Activated T-cell treated with anti-CD3 and anti-CD28 coated beads, Interleukin-2, amount 50 U/mL, for 24 hours (primary cell): ENCODE results near the gene SLC30A1.

Experiments used
- DNase-seq: peaks from one replicate; pipeline ENCODE4 v3.0.0-alpha.2; 2020
- H3K27ac Mint-ChIP-seq: 2 replicates; pipeline ENCODE4 v1.8.0; 2020; ENCODE audit warnings: mild to moderate bottlenecking, mixed read lengths
- H3K27me3 Mint-ChIP-seq: 2 replicates; pipeline ENCODE4 v1.8.0; 2020; ENCODE audit warnings: mixed read lengths
- H3K36me3 Mint-ChIP-seq: 2 replicates; pipeline ENCODE4 v1.8.0; 2020; ENCODE audit warnings: low read depth, mixed read lengths
- H3K4me1 Mint-ChIP-seq: 2 replicates; pipeline ENCODE4 v1.8.0; 2020; ENCODE audit warnings: low read depth, mixed read lengths
- H3K4me3 Mint-ChIP-seq: 2 replicates; pipeline ENCODE4 v1.8.0; 2020; ENCODE audit warnings: mild to moderate bottlenecking, moderate library complexity, mixed read lengths
- H3K9me3 Mint-ChIP-seq: 2 replicates; pipeline ENCODE4 v1.8.0; 2020; ENCODE audit warnings: mixed read lengths

SLC30A1 gene

DNA sequence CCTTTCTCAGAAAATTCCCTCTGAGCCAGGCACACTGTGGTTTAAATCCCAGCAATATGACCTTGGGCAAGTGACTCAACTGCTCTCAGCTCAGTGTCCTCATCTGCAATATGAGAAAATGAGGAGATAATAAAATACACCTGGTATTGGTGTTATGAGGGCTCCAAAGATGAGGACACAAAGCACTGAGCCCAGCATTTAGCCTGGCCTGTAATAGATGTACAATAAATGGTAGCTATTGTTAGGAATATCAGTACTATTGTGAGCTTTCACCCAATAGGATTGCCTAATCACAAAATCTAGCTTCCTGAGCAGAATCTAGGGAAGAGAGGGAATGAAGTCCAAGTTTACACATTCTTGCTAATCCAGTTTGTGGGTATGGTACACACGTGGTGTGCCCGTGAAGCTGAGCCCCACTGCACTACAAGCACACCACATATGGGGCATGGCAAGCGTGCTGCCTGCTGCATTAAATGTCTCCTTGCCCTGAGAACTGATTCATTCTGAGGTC, 24.3 kb upstream of the SLC30A1 start:
- H3K4me1 Mint-ChIP-seq = peaks cover 21% of the 10 kb centered on the region
- H3K9me3 Mint-ChIP-seq = no peaks in the 10 kb centered on the region
- H3K36me3 Mint-ChIP-seq = no peaks in the 10 kb centered on the region
- DNase-seq = no peak
- H3K27ac Mint-ChIP-seq = no peak overlapping the region
- H3K4me3 Mint-ChIP-seq = no peak overlapping the region
- H3K27me3 Mint-ChIP-seq = no peaks in the 10 kb centered on the region

- no peak overlapping the region for H3K27ac Mint-ChIP-seq
- H3K4me3 Mint-ChIP-seq = no peak overlapping the region
- H3K27me3 Mint-ChIP-seq = no peaks in the 10 kb centered on the region
- DNase-seq = no peak
- H3K36me3 Mint-ChIP-seq = no peaks in the 10 kb centered on the region
- H3K4me1 Mint-ChIP-seq = peaks cover 23% of the 10 kb centered on the region
- H3K9me3 Mint-ChIP-seq = no peaks in the 10 kb centered on the region
These were observed 23.2 kb upstream of the SLC30A1 start for GRCh38 chr1:211601982-211602670.

- Mint-ChIP-seq H3K4me1 (peaks cover 13% of the 10 kb centered on the region), H3K9me3 (no peaks in the 10 kb centered on the region), H3K27me3 (no peaks in the 10 kb centered on the region), H3K27ac (no peak overlapping the region), H3K4me3 (no peak overlapping the region), H3K36me3 (no peaks in the 10 kb centered on the region)
- no peak for DNase-seq
These were observed 22.2 kb upstream of the SLC30A1 start for GRCh38 chr1:211601159-211601558.

DNA sequence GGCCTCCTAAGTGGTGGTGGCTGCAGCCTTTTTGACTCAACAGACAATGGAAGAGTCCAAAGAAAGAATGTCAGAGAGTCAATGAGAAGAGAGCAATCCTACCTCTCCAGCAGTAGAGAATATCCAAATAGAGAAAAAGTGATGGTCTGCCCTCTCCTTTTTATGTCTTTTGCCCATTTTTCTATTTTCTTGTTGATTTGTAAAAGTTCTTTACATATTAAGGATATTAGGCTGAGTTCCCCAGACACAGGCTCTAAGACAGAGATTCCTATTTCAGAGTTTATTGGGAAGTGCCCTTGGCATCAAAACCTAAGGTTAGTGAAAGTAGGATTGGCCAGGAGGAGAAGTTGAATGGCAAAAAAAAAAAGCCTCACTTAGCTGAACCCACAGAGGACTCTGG, 20.3 kb upstream of the SLC30A1 start:
- no peak for DNase-seq
- Mint-ChIP-seq H3K9me3 (no peaks in the 10 kb centered on the region), H3K4me1 (peaks cover 7% of the 10 kb centered on the region), H3K27me3 (no peaks in the 10 kb centered on the region), H3K36me3 (no peaks in the 10 kb centered on the region), H3K27ac (no peak overlapping the region), H3K4me3 (no peak overlapping the region)

DNA sequence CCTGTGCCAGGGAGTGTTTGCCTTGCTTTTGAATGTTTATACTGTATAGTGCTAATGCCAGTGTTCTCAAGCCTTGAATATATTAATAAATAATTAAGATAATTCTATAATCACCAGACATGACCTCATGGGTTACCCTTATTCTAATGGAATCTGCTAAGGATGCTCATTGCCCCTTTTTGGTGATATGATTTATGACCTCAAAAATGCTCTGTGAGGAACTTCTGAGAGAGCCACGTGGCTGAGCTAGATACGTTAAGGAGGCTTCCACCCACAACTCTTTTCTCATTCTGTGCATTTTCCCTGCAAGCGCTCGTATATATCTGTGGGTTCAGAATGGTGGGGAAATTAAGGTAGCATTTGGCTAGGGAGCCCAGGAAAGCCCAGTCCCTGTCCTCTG, 19.6 kb upstream of the SLC30A1 start:
- Mint-ChIP-seq H3K36me3 (no peaks in the 10 kb centered on the region), H3K27me3 (no peaks in the 10 kb centered on the region), H3K27ac (no peak overlapping the region), H3K9me3 (no peaks in the 10 kb centered on the region), H3K4me3 (no peak overlapping the region), H3K4me1 (peaks cover 7% of the 10 kb centered on the region)
- DNase-seq = no peak

- H3K36me3 Mint-ChIP-seq = no peaks in the 10 kb centered on the region
- peaks cover 4% of the 10 kb centered on the region for H3K27me3 Mint-ChIP-seq
- H3K4me3 Mint-ChIP-seq = no peak overlapping the region
- no peak overlapping the region for H3K27ac Mint-ChIP-seq
- no peak for DNase-seq
- H3K9me3 Mint-ChIP-seq = no peaks in the 10 kb centered on the region
- peaks cover 9% of the 10 kb centered on the region for H3K4me1 Mint-ChIP-seq
These were observed 17.6 kb upstream of the SLC30A1 start for GRCh38 chr1:211596418-211597181.

DNA sequence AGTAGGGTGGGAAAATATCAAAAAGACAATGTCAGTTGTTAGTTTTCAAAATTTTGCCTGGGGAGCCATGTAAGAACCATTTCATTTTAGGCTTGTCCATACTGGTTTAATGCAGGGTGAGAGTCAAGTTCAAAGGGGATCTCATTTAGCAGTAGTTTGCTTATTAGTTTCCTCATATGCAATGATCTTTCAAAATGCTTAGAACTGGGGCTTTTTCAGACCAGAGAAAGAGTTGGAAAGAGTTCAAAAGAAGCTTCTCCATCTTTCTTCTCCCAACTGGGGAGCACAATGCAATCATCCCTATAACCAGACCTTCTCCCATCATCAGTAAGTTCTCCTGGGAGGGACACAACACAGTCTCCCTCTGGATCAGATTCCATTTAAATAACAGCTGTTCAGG, 16.5 kb upstream of the SLC30A1 start:
- H3K9me3 Mint-ChIP-seq = no peaks in the 10 kb centered on the region
- no peak overlapping the region for H3K27ac Mint-ChIP-seq
- H3K36me3 Mint-ChIP-seq = no peaks in the 10 kb centered on the region
- no peak for DNase-seq
- H3K4me1 Mint-ChIP-seq = peaks cover 9% of the 10 kb centered on the region
- peaks cover 4% of the 10 kb centered on the region for H3K27me3 Mint-ChIP-seq
- no peak overlapping the region for H3K4me3 Mint-ChIP-seq

GRCh38 chr1:211591980-211592493, 13.1 kb upstream of the SLC30A1 start:
- H3K4me1 Mint-ChIP-seq = peaks cover 1% of the 10 kb centered on the region
- H3K27ac Mint-ChIP-seq = no peak overlapping the region
- H3K27me3 Mint-ChIP-seq = peaks cover 6% of the 10 kb centered on the region
- H3K4me3 Mint-ChIP-seq = no peak overlapping the region
- no peaks in the 10 kb centered on the region for H3K36me3 Mint-ChIP-seq
- no peaks in the 10 kb centered on the region for H3K9me3 Mint-ChIP-seq
- DNase-seq = no peak

GRCh38 chr1:211589782-211590721, 11.1 kb upstream of the SLC30A1 start:
- Mint-ChIP-seq H3K27me3 (peaks cover 6% of the 10 kb centered on the region), H3K4me1 (peaks cover 1% of the 10 kb centered on the region), H3K36me3 (no peaks in the 10 kb centered on the region), H3K4me3 (no peak overlapping the region), H3K27ac (no peak overlapping the region), H3K9me3 (no peaks in the 10 kb centered on the region)
- no peak for DNase-seq

DNA sequence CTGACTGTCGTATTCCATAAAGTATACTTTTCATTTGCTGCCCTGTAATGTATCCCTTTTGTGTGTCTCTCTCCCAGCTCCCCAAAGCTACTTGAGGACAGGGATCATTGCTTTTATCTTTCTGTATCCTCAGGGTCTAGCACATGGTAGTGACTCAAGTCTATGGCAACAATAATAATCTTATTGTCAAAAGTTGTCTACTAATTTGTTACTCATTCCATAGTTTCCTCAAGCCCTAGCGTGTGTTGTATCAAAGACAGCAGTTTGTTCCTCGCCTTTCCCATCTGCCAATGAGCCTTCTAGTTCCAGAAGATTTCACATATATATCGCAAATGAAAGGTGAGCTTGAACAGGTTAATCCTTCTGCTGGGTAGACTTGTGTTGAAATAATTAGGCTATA, 9.8 kb upstream of the SLC30A1 start:
- Mint-ChIP-seq H3K27ac (no peak overlapping the region), H3K27me3 (peaks cover 6% of the 10 kb centered on the region), H3K4me3 (no peak overlapping the region), H3K36me3 (no peaks in the 10 kb centered on the region), H3K4me1 (peaks cover 1% of the 10 kb centered on the region), H3K9me3 (no peaks in the 10 kb centered on the region)
- no peak for DNase-seq

GRCh38 chr1:211587123-211587522, 8.2 kb upstream of the SLC30A1 start:
- DNase-seq = no peak
- no peaks in the 10 kb centered on the region for H3K4me1 Mint-ChIP-seq

DNA sequence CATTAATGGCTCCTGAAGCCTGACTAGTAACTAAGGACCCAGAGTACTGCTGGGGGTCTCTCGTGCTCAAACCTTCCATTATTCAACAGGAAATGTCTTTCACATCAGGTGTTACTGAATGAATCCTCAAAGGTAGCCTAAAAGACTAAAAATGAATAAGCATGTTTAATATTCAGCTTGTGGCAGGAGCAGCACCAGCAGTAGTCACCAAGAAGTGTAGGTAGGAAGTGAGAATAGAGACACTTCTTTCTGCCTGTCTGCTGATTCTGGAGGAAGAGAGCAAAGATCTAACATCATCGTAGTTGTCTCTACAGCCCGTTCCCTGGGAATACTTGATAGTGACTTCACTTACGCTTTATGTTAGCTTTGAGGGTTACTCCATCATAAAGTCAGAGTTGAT, 7.6 kb upstream of the SLC30A1 start:
- Mint-ChIP-seq H3K27me3 (peaks cover 3% of the 10 kb centered on the region), H3K27ac (no peak overlapping the region), H3K4me1 (peaks cover 4% of the 10 kb centered on the region), H3K4me3 (no peak overlapping the region), H3K9me3 (no peaks in the 10 kb centered on the region), H3K36me3 (no peaks in the 10 kb centered on the region)
- no peak for DNase-seq

More at GRCh38 chr1:211587123-211587522, 8.2 kb upstream of the SLC30A1 start:
- Mint-ChIP-seq H3K4me3 (no peak overlapping the region), H3K27me3 (peaks cover 3% of the 10 kb centered on the region), H3K9me3 (no peaks in the 10 kb centered on the region), H3K36me3 (no peaks in the 10 kb centered on the region), H3K27ac (no peak overlapping the region)

DNA sequence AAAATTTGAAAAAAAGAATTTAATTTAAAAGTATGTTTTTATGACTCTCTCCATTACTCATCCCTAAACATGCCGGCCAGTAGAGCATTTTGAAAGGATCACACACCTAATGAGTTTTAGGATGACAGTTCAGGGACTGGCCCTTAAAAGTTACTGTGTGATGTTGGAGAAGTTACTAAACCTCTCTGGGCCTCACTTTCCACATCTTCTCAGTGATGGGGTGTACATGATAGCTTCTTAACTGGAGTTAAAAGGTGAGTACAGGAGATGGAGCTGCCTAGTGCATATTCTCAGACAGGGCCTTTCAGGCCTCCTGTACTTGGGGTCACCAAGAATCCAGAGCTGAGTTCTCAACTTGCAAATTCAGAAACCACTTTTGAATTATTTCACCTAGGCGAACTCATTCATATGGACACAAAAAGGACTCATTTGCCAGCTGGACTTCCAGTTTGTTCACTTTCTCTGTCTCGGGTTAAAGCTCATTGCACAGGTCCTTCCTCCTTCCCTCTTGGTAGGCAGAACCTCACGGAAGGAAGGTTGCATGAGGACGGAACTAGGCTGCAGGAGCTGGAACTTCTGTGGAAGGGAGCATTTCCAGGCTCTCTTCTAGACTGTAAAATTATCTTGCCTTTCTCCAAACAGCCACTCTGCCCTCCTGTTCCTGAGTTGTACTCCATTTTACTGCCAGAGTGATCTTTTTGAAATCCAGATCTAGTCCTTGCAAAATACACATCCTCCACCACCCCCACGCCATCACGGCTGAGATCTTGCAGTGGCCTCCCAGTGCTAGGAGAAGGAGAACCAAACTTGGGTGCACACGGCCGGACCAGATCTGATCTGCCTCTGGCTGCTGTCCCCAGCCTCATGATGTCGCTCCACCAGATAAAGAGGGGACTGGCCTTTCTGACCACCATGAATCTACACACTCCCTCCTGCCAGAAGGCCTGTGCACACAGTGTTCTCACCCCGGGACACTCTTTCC, 4.3 kb upstream of the SLC30A1 start:
- Mint-ChIP-seq H3K4me3 (no peak overlapping the region), H3K36me3 (peaks cover under 1% of the 10 kb centered on the region), H3K27me3 (no peaks in the 10 kb centered on the region), H3K4me1 (peaks cover 11% of the 10 kb centered on the region), H3K9me3 (no peaks in the 10 kb centered on the region), H3K27ac (no peak overlapping the region)
- no peak for DNase-seq
